Measurements from ENCODE around the gene ZDHHC13.

The ZDHHC13 gene, protein sequence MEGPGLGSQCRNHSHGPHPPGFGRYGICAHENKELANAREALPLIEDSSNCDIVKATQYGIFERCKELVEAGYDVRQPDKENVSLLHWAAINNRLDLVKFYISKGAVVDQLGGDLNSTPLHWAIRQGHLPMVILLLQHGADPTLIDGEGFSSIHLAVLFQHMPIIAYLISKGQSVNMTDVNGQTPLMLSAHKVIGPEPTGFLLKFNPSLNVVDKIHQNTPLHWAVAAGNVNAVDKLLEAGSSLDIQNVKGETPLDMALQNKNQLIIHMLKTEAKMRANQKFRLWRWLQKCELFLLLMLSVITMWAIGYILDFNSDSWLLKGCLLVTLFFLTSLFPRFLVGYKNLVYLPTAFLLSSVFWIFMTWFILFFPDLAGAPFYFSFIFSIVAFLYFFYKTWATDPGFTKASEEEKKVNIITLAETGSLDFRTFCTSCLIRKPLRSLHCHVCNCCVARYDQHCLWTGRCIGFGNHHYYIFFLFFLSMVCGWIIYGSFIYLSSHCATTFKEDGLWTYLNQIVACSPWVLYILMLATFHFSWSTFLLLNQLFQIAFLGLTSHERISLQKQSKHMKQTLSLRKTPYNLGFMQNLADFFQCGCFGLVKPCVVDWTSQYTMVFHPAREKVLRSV

DNA sequence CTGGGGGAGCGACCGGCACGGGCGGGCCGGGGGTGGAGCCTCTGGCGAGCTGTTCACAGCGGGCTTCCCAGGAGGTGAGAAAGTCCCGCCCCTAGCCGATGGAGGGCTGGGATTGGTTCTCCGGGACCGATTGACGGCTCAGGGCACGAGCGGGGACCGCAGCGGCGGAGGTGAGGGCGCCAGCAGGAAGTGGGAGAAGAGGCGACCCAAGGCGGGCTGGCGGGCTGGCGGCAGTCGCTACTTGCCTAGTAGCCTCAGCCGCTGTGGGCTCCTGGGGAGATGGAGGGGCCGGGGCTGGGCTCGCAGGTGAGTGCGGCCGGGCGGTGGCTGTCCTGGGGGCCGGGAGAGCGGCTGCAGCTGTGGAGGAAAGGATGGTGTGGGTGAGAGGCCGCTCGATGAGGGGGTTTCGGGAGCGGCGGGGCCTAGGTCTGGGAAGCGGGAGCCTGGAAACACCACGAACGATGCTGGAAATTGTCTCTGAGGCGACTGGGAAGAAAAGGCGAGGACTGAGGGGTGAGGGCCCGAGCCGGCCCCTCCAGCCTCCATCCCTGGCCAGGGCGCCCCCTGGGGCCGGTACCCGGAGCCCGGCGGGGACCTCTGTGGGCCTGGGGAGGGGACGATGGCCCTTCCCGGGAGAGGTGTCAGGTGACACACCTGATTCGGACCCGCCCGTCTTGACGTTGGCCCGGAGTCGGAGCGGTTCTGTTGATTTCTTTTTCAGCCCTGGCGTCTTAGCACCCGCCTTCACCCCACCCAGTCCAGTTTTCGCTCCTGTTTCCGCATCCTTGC is at the start of gene ZDHHC13:
Gene ZDHHC13, plus strand, starts transcription at position 198 of the 789 bp plus-strand sequence. Its CDS starts 82 bp downstream, at position 280.
- DNase-seq (ENCODE audit: low spot score), result peak; percentile 94

DNA sequence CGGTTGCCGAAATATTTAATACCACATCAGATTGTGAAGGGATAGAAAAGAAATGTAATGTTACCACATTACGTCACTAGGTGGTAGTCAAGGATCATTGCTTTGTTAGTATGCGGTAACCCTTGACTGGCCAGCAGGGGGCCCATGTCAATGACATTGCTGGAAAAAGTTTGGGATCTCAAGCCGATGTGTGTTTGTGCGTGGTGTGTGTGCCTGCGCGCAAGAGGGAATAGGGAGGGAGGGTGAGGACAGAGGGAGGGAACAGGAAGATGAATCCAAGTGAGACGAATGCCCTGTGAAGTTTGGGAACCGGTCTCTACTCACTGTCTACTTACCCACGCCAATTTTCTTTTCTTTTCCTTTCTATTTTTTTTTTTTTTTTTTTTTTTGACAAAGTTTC is 45.7 kb upstream of the ZDHHC13 start:
- peak; percentile 37 for DNase-seq (ENCODE audit: low spot score)

DNA sequence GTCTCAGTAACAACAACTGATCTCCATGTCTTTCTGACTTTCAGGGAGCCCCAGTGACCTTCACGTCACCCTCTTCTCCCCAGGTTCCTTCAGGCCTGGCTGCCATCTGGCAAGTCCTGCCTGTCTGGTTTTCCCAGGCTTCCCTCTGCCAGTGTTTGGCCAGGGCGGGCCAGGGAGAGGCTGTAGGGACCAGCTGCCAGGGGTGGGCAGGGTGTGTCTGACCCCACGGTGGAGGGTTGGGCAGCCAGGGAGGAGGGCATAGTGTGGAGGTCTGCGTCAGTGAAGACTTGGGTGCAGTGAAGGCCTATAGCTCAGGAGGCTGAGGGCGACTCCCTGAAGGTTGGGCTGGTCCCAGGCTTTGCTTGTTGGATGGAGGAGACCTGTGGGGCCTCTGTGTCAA is 44.5 kb upstream of the ZDHHC13 start:
- no peak for DNase-seq (ENCODE audit: low spot score)

DNA sequence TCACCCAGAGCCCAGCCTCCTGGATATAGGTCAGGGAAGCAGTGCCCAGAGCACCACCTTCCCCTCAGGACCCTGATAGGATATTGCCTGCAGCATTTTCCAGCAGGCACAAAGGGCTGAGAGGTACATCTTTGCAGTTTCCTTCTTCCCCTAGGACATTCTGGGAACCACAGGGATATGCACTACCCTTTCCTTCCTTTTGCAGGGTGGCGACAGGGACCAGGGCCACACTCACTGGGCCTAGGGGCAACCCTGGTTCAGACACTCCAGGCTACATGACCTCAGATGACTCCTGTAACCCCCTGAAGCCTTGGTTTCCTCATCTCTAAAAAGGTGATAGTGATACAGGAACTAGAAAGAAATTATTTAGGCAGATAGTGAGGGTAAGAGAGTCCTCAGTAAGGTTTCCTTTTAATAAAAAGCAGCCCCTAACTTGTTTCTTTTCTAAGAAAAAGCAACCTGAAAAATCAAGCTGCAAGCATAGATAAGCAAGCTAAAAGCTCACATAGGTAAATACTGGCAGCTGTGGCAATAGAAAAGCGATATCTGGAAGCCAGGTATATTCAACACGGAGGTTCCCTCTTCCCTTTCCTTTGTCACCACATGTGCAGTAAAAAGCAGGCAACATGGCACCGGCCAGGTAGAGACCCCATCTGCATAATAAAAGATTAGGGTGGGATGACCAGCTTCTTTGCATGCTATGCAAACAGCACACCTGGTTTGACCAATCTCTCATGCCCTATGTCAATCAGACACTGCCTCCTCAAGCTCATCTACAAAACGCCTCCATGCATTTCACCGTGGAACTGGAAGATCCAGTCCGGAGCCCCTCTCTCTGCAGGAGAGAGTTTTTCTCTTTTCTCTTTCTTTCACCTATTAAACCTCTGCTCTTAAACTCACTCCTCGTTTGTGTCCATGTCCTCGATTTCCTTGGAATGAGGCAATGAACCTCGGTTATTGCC is 43.2 kb upstream of the ZDHHC13 start:
- DNase-seq (ENCODE audit: low spot score), result no peak

DNA sequence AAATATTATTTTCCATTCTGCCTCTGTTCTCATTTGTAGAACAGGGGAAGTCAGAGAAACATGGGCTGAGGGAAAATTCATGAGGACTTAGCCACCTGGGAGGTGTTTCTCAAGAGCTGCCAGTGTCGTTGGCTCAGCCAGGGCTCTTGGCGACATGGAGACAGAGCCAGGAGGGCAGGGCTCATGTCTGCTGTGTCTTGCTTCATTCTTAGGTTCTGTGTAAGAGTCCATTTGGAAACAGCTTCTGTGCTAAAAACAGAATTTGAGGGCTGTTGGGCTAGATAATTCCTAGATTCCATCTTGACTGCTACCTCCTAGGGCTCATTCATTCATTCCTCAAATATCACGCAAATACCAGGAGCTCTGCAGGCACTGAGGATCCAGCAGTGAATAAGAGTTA is 41.3 kb upstream of the ZDHHC13 start:
- DNase-seq (ENCODE audit: low spot score), result no peak

DNA sequence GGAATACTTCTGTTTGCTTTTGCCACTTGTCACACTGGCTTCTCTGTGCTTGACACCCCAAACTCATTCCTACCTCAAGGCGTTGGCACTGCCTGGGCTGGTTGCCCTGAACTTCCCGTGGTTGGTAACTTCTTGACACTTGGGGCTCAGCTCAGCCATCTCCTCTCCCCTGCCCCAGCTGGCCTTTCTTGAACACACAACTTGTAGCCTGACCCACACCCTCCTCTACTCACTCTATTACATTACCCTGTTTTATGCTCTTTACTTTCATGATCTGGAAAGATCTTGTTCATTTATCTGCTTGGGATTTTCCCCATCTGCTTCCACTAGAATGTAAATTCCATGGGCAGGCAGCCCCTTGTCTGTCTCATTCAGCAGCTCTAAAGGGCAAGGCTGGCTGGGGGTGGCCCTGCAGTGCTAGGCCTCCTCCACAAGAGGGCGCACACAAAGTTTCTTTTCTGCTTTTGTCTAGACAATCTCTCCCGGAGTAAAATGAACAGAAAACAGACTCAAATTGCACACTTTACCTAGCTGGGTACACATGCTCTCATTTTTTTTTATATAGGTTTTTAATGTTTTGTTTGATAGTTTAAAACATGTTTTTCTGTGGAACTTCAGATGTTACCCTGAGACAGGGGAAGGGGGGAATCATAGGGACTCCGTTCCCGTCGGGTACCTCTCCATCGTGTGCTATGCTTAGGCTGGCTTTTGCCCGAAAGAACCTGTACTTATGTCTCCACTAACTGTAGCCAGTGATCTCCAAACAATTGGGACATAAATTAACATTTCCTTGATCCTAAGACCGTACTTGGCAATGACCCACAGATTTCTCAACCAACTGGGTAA is 40.0 kb upstream of the ZDHHC13 start:
- DNase-seq (ENCODE audit: low spot score), result peak; percentile 37

DNA sequence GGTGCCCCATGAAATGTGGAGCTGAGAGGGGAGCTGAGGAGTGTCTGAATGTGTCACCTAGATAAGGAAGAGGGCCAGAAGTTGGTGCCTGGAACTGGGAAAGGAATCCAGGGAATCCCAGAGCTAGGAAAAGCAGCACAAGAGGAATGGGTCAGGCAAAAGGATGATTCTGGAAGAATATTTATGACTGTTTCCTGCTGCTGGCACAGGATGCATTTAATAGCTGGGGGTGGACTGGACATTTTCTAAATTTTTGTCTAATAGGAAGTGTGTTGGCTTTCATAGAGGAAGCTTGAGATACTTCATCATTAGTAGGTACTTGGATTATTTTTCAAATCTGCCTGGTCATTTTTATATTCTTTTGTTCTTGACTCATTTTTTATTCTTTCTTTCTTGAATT is 39.0 kb upstream of the ZDHHC13 start:
- no peak for DNase-seq (ENCODE audit: low spot score)

DNA sequence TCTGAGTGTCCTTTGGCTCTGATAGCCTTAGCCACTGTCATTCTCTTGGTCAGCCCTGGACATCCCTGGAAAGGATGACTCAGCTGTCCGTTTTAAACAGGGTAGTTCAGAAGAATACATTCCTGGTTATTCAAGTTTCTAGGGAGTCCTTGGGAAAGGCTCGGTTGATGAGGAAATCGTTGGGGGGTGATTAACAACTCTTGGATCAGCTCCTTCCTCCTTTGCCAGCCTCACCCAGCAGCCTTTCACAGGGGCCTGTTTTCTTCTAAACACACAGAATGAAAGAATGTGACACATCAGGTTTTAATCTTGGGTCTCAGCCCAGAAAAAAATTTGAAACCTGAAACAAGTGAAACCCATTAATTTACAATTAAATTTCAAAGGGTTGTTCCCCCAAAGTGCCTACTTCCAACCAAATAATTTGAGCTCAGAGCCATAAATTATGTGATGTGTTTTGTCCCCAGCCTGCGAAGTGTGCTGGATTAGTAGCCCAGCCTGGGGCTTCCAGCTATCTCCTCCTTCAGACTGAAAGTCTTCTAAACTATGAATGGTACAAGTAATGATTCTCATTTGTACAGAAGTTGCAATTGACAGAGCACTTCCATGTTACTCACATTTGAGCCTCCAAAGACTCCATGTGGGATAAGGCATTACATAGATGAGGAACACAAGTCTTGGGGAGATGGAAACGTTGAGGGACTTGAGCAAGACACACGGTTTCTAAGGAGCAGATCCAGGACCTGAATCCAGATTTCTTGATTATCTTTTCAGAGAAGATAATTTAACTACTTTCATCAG is 37.1 kb upstream of the ZDHHC13 start:
- no peak for DNase-seq (ENCODE audit: low spot score)

DNA sequence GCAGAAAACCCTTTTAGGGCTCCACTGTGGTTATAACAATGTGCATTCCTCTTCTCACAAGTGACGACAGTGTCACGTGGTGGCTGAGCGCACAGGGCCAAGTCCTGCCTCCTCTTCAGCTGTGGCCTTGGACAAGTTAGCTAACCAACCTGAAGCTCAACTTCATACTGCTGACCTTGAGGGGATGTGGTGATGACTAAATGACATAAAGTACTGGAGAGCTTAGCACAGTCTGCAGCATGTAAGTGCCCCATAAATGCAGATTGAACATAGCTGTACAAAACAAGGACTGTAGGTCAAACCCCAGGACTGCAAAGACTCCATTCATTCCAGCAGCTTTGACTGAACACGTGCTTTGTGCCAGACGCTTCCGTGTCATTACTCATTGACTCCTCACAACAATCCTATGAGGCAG is 36.4 kb upstream of the ZDHHC13 start:
- DNase-seq (ENCODE audit: low spot score), result no peak

DNA sequence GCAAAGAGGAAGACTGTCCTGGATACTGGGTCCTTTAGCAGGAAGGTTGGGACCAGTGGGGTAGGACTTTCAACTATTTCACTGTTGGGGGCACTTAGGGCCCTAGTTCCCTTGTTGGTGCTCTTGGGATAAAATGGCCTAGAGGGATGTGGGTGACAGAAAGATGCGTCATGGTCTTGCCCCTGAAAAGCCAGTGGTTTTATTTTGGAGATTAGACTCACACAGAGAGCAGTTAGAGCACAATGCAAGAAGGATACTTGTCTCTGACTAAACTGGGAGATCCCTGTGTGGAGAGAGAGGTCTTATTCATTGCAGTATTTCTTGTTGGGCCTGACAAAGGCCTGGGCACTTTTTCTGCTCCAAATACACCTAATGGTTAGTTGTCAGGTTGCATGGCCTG is 33.8 kb upstream of the ZDHHC13 start:
- no peak for DNase-seq (ENCODE audit: low spot score)

DNA sequence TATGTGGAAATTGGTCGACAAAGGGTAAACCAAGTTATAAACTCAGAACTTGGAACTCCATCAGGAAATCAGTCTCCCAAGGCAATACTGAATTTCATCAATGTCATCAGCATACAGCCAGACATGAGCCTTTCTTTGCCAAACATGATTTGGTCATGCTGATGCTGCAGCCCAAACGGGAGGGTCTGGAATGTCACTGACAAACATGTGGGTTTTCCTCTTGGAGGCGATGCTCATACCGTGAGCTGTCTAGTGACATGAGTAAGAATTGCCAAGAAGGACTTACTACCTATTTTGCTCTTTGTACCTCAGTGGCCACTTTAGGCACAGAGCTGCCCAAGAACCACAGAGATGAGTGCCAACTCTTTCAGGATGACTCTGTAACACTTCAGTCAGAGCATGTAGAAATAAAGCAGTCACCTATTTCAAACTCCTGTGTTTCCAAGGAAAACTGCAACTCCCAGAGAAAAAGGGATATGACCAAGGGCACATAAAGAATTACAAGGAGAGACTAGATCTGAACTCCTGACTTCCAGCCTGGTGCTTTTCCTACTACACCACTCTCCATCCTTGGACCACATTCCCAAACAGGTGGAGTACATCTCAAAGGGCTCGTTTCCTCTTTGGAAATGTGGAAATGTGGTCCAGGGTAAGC is 32.2 kb upstream of the ZDHHC13 start:
- DNase-seq (ENCODE audit: low spot score), result no peak

DNA sequence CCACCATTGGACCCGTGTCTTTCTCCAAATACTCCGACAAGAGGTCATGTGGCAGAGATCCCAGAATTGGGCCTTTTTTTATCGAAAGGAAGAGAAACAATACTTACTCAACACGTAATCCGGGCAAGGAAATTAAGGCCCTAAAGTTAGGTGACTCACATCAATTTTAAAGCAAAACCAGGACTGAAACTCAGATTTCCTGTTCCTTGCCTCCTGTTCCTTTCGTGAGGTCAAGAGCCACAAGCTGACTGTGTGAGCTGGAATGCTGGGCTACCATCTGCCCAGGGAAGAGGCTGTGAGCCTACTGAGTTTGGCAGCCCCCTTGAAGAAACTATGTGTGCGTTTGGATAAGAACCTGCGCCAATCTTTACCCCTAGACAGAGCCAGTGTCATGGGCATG is 29.3 kb upstream of the ZDHHC13 start:
- no peak for DNase-seq (ENCODE audit: low spot score)

DNA sequence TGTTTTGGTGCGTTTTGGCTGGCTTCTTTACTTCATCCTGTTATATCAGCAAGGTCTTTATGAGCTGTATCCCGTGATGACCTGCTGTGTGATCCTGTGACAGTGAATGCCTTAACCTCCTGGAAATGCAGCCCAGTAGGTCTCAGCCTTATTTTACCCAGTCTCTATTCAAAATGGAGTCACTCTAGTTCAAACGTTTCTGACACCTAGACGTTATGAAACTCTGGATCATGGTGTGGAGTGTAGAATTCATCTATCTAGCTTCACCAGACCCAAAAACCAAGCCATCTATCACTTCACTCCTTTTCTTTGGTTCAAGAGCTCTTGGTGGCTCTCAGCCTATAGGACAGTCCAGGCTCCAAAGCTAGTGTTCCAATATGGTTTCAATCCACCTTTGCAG is 28.2 kb upstream of the ZDHHC13 start:
- DNase-seq (ENCODE audit: low spot score), result no peak

DNA sequence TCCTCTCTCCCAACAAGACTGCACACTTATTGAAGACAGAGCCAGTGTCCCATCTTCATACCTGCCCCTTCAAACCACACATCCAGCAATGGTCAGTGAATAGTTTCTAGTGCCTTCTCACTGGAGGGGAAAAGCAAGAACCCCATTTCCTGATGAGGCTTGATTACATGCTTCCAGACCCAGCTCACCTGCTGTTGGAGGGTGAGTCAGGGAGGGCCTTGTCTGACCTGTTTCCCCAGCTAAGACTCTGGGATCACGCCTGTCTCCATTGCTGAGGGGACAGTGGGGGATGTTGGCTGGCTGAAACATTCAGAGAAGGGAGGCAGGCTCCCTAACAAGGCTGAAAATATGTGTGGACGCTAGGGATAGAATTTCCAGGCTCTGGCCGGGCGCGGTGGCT is 27.5 kb upstream of the ZDHHC13 start:
- DNase-seq (ENCODE audit: low spot score), result no peak

DNA sequence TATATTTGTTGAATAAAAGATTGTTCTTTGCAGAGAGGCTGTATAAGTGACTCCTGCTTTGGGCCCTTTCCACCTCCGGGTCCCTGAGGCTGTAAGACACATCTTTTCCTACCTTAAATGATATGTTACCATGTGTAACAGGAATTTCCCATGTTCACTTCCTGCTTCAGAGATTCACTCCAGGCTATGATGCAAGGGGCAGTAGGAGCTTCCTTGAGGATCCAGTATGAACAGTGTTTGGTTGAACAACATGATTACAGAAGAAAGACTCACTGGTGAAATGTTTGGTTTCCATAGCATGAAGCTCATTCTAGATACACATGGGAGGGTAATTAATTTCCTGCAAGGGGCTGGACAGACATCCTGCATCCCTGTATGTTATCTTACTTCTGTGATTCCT is 25.6 kb upstream of the ZDHHC13 start:
- no peak for DNase-seq (ENCODE audit: low spot score)

DNA sequence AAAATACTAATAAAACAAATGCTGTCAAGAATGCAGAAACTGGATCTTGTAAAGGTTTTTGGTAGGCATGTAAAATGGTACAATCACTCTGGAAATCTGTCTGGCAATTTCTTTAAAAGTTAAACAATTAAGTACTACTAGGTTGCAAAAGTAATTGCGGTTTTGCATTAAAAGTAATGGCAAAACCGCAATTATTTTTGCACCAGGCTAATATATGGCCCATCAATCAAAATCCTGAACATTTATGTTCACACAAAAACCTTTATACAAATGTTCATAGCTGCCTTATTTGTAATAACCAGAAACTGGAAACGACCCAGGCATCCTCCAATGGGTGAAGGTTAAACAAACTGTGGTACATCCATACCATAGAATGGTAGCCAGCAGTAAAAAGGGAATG is 24.6 kb upstream of the ZDHHC13 start:
- DNase-seq (ENCODE audit: low spot score), result no peak

DNA sequence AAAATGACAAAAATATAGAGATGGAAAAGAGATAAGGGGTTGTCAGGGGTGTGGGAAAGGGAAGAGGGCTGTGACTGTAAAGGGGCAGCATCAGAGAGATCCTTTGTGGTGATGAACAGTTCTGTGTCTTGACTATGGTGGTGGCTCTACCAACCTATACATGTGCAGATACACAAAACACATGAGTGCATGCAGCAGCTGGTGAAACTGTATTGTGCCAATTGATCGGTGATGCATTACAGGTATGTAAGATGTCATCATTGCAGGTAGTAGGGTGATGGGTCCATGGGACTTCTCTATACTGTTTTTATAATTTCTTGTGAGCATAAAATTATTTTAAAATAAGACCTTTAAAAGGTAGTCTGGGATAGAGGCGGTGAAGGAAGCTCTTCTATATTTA is 24.1 kb upstream of the ZDHHC13 start:
- no peak for DNase-seq (ENCODE audit: low spot score)

DNA sequence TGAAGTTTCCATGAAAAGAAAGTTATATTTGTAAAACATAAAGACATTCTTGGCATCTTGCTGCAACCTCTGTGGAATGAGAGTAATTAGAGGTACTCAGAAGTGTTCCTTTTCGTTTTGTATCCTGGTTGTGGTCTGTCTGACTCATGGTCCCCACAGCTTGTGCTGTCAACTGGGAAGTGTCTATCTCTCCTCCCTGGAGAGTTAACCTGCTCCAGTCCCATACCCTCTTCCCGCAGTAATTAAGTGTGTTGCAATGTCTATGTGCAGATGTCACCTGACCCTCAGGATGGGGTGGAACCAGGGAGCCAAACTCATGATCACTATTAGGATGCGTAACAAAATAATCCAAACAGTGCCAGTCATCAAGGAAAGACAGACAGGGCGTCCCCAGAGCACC is 23.0 kb upstream of the ZDHHC13 start:
- DNase-seq (ENCODE audit: low spot score), result no peak

DNA sequence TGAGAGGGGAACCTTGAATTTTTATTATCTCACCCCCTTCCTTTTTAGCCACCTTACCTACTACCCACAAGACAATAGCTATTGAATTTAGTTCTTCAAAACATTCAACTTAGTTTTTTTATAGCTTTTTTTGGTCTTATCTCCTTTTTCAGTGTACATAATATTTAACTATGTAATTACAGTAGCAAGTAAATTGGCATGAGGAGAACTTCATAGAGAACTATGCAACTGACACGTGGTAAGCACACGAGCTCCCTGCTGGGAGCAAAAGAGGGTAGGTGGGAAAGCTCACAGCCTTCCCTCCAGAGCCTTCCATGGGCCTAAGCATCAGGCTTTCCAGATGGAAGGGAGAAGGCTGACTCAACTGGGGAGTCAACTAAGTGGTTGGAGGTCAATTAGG is 22.1 kb upstream of the ZDHHC13 start:
- no peak for DNase-seq (ENCODE audit: low spot score)
